ENCODE data around the gene SCML1. TPM values are rescaled to one million over a fixed set of nuclear protein-coding genes. Genes with fewer than 3 reads are reported as not detected.

The SCML1 gene
- total and polyA plus RNA-seq, 2 of the 4 experiments (the other 2 are of a cell fraction): 4.1 to 12.2 TPM

GRCh38 chrX:17759990-17760389, 22.7 kb downstream of the SCML1 start:
- no peak overlapping the region for H3K56ac ChIP-seq (ENCODE audit: extremely low read depth, insufficient read depth, low read length)
- no peaks in the 10 kb centered on the region for H3K36me3 ChIP-seq (ENCODE audit: control insufficient read depth, insufficient read depth, low read length)
- no peak overlapping the region for H3K9ac ChIP-seq (ENCODE audit: low read depth, low read length)
- ChIA-PET CTCF (no interaction called here), POLR2A (ENCODE audit: unreplicated experiment) (no interaction called here)
- H2BK120ac ChIP-seq (ENCODE audit: low read depth, low read length): no peak overlapping the region
- H3K4ac ChIP-seq (ENCODE audit: low read depth, low read length): no peak overlapping the region
- H3K9me3 ChIP-seq (ENCODE audit: control insufficient read depth, insufficient read depth, low read length): no peaks in the 10 kb centered on the region
- DNase-seq: no peak
- no peak overlapping the region for H3K23ac ChIP-seq (ENCODE audit: low read depth, low read length)
- H3K9me1 ChIP-seq (ENCODE audit: insufficient read depth, low read length): no peaks in the 10 kb centered on the region
- H3K18ac ChIP-seq (ENCODE audit: low read depth, low read length): no peak overlapping the region
- intact Hi-C loops (cut with micrococcal nuclease): loop anchor here (10.0 kb wide), 1 partner anchor 1685 kb away; no protein-coding TSS in a partner anchor
- H3K79me1 ChIP-seq (ENCODE audit: low read depth in 1 of 2, low read length in 2 of 2): no peaks in the 10 kb centered on the region
- H4K5ac ChIP-seq (ENCODE audit: low read depth, low read length): no peak overlapping the region
- no peak overlapping the region for H4K91ac ChIP-seq (ENCODE audit: insufficient read depth, low read depth, low read length)
- no peak overlapping the region for H2BK20ac ChIP-seq (ENCODE audit: low read depth, low read length)
- H3K4me3 ChIP-seq (ENCODE audit: insufficient read depth, low read depth, low read length): no peak overlapping the region
- H3K14ac ChIP-seq (replicated peaks; ENCODE audit: low read depth, low read length): no peak overlapping the region
- H4K20me1 ChIP-seq (ENCODE audit: insufficient read depth, low read length): no peaks in the 10 kb centered on the region
- H4K8ac ChIP-seq (ENCODE audit: low read depth in 2 of 2, low read length in 2 of 2): no peak overlapping the region
- TF ChIP-seq RAD21 (IDR thresholded peaks at IDR 0.05; ENCODE audit: low read length) (no peak), POLR2A (IDR thresholded peaks at IDR 0.05; ENCODE audit: low read depth, low read length) (no peak), CHD1 (IDR thresholded peaks at IDR 0.05; ENCODE audit: low read depth, low read length) (no peak), RCOR1 (IDR thresholded peaks at IDR 0.05; ENCODE audit: insufficient replicate concordance, low read length) (no peak)
- no peak overlapping the region for H2AK9ac ChIP-seq (replicated peaks; ENCODE audit: low read depth, low read length, poor library complexity)
- no peaks in the 10 kb centered on the region for H3K4me1 ChIP-seq (ENCODE audit: control insufficient read depth, insufficient read depth, low read length)
- H2AFZ ChIP-seq (replicated peaks; ENCODE audit: low read length, poor library complexity): no peak overlapping the region
- in situ Hi-C loops (cut with MboI; ENCODE audit: low sequenced_read_pairs): loop anchor here (25.0 kb wide), 1 partner anchor 602 kb away; the partner anchor contains the start of gene SCML2
- H2BK15ac ChIP-seq (ENCODE audit: low read depth, low read length): no peak overlapping the region
- no TSS peak for BruUV-seq (replicated peaks)
- dilution Hi-C loops (cut with HindIII; ENCODE audit: low sequenced_read_pairs, unreplicated experiment): no loop called here
- H2AK5ac ChIP-seq (ENCODE audit: low read depth, low read length): no peak overlapping the region
- H3K27me3 ChIP-seq (ENCODE audit: control insufficient read depth, insufficient read depth, low read length): peaks cover 2% of the 10 kb centered on the region; the same call in 1 of the 2 replicates
- no peak overlapping the region for H3K4me2 ChIP-seq (ENCODE audit: low read depth, low read length)
- WGBS, 2 experiments (ENCODE audit: extremely low coverage in 2 of 2, insufficient read length in 1 of 2): no CpG with 5 or more reads among the region's 1 CpG
- ATAC-seq (ENCODE audit: low read depth): no peak
- no peak overlapping the region for H2BK5ac ChIP-seq (ENCODE audit: low read depth, low read length, poor library complexity, severe bottlenecking)
- no peak overlapping the region for H3K27ac ChIP-seq (ENCODE audit: insufficient read depth, low read length)

All from IMR-90 (cell line).